Lower leg skin (tissue), 4 donors: Measurements from ENCODE around the gene NEK4. TPM values are rescaled to one million over a fixed set of nuclear protein-coding genes. Genes with fewer than 3 reads are reported as not detected.
A peak's percentile ranks its signal among the peaks of the same experiment; 100 is the strongest.

Experiments
- DNase-seq, 2 donors: peaks; one replicate each; pipeline ENCODE4 v3.0.0-alpha.2; 2019; ENCODE audit warnings: low spot score in 2 of 2
- H3K4me3 ChIP-seq: fragments of 200-600 bp; sonication (generic); 2 replicates; pipeline ENCODE4 v1.5.1; 2017; ENCODE audit warnings: mild to moderate bottlenecking, low read depth; ENCODE audit not compliant: poor library complexity, severe bottlenecking
- POLR2A ChIP-seq, 2 donors: fragments of 450-650 bp; IDR thresholded peaks; one replicate each; pipeline ENCODE4 v1.6.1; 2016 to 2017; ENCODE audit warnings: antibody characterized with exemption in 2 of 2, mild to moderate bottlenecking in 1 of 2, moderate library complexity in 1 of 2
- WGBS, 2 donors: methylation state at CpG; one replicate each; pipeline ENCODE4 v1.1.5; 2018; 5-methylcytosine and 5-hydroxymethylcytosine counted together
- intact Hi-C: fragments of 100-400 bp; cut with DNase I; formaldehyde crosslinking; loops from one replicate; pipeline ENCODE4 v1.15.0; 2023; ENCODE audit warnings: low total_unique reads
- total RNA-seq, 4 donors: library from RNA; depleted of rRNA; stranded (reverse); fragments of >200 nt; gene quantifications; one replicate each; pipeline ENCODE4 v1.1.0, GENCODE V29; 2016
- TF ChIP-seq, protein P1 (sequence below), 3 donors: fragments of 450-650 bp; IDR thresholded peaks; one replicate each; pipeline ENCODE4 v1.5.1; 2016; ENCODE audit warnings: antibody characterized with exemption in 3 of 3, mild to moderate bottlenecking in 3 of 3, moderate library complexity in 2 of 3

Gene NEK4
- total RNA-seq, 4 donors from 2014 or later, result 9.2 to 15.9 (median 12.7) TPM

DNA sequence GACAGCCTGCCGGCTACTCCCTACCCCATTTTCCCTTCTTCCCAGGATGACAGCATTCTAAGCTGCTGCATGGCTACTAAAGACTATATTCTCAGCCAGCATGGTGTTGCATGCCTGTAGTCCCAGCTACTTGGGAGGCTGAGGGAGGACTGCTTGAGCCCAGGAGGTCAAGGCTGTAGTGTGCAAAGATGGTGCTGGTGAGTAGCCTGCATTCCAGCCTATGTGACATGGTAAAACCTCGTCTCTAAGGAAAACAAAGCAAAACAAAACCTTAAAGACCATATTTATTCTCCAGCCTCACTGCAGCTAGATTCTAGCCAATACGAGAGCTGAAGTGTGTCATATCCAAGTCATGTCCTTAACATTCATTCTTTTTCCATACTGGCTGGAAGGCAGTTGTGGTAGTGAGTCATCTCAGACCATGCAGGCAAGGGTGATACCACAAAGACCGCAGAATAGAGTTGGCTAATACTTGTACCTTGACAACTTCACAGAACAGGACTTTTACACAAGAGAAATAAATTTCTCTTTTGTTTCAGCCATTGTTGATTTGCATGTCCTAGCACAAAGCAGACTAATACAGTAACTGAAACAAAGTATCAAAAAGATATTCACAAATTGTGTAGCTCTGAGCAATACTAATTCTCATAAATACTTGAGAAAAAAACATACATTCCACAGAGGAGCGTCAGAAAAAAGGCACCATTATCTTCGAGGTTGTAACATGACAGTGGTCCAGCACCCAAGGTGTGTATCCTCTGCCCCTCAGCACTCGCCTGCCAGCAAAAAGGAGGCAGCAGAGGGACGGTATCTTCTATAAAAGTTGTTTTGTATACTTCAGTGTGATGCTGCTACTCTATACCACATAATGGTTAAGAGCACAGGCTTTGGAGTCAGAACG lies 99.9 kb downstream of the NEK4 start:
- peak in 1 of 2 donors; percentile 27 for DNase-seq
- WGBS, 2 donors, result 57 to 59% methylated on average over 9 of the region's 9 CpGs
- intact Hi-C loops, result no loop called here
- TF ChIP-seq POLR2A (IDR thresholded peaks at IDR 0.05), result no peak
- TF ChIP-seq, protein P1, sequence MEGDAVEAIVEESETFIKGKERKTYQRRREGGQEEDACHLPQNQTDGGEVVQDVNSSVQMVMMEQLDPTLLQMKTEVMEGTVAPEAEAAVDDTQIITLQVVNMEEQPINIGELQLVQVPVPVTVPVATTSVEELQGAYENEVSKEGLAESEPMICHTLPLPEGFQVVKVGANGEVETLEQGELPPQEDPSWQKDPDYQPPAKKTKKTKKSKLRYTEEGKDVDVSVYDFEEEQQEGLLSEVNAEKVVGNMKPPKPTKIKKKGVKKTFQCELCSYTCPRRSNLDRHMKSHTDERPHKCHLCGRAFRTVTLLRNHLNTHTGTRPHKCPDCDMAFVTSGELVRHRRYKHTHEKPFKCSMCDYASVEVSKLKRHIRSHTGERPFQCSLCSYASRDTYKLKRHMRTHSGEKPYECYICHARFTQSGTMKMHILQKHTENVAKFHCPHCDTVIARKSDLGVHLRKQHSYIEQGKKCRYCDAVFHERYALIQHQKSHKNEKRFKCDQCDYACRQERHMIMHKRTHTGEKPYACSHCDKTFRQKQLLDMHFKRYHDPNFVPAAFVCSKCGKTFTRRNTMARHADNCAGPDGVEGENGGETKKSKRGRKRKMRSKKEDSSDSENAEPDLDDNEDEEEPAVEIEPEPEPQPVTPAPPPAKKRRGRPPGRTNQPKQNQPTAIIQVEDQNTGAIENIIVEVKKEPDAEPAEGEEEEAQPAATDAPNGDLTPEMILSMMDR (IDR thresholded peaks at IDR 0.05), result no peak
- H3K4me3 ChIP-seq, result no peak overlapping the region

DNA sequence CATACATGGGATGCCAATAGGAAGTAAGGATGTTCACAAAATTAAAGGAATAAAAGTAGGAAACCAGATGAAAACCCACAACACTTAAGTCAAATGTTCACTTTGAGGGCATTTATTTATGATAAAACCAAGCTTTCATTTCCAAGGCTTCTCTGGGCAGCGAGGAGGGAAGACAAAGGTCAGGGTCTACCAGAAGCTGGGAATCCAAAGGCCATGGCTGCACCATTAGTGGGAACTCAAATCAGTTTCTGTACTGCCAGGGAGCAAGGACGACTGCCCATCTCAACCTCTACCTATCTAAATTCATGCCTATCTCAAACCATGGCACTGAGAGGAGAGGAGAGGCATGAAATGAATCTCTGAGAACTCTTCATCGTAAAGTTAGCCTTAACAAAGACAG lies 107.6 kb downstream of the NEK4 start:
- DNase-seq, result no peak
- WGBS, 2 donors, result 93 to 96% methylated on average over 3 of the region's 3 CpGs
- intact Hi-C loops, result no loop called here

DNA sequence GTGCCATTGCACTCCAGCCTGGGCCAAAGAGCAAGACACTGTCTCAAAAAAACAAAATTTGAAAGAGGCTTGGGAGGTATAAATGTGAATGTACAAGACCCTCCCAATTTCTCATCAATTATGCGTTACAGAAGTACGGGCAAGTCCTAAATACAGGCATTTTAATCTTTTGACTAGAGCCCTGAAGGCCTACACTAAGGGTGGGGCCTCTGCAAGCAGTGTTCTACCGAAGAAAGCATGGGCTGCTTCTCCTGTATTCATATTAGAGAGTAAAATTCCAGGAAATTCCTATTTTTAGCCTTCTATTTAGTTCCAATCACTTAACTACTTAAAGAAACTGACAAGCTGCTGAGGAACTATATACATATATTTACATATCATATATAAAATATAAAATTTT lies 110.7 kb downstream of the NEK4 start:
- H3K4me3 ChIP-seq, result no peak overlapping the region
- DNase-seq, result no peak
- TF ChIP-seq POLR2A (IDR thresholded peaks at IDR 0.05), result no peak
- TF ChIP-seq, protein P1 (IDR thresholded peaks at IDR 0.05), result no peak
- intact Hi-C loops, result no loop called here
- 83 to 88% methylated on average over 3 of the region's 3 CpGs for WGBS, 2 donors

More for the DNA sequence above, 107.6 kb downstream of the NEK4 start:
- no peak overlapping the region for H3K4me3 ChIP-seq
- no peak for TF ChIP-seq POLR2A (IDR thresholded peaks at IDR 0.05)

Other genes starting within 250 kb of the NEK4 start
- gene NT5DC2, start 237.1 kb downstream of the NEK4 start, total RNA-seq, result 10 to 100 TPM; 40.3 to 61.4 (median 48.0) TPM
- 10 to 100 TPM in 2 of 4 donors, 1 to 10 TPM in 2; 1.3 to 29.5 (median 6.3) TPM for gene UQCC5, start 234.3 kb downstream of the NEK4 start, total RNA-seq
- gene PBRM1, start 85.0 kb downstream of the NEK4 start, total RNA-seq, result 10 to 100 TPM; 51.6 to 78.7 (median 74.0) TPM
- 100 to 1,000 TPM in 1 of 4 donors, 10 to 100 TPM in 3; 79.3 to 111 (median 86.4) TPM for gene GNL3, start 84.9 kb downstream of the NEK4 start, total RNA-seq
- 10 to 100 TPM; 27.4 to 41.9 (median 35.9) TPM for gene GLT8D1, start 65.1 kb downstream of the NEK4 start, total RNA-seq
- 100 to 1,000 TPM in 2 of 4 donors, 10 to 100 TPM in 2; 80.4 to 134 (median 101) TPM for gene SPCS1, start 64.8 kb downstream of the NEK4 start, total RNA-seq
- gene ITIH1, start 6.7 kb upstream of the NEK4 start, total RNA-seq, result under 1 TPM in 1 of 4 donors, not detected in 3; 0.39 TPM
- 10 to 100 TPM in 1 of 4 donors, 1 to 10 TPM in 1, under 1 TPM in 2; 0.17 to 19.3 (median 0.97) TPM for gene ITIH3, start 23.9 kb upstream of the NEK4 start, total RNA-seq
- gene ITIH4, start 59.7 kb upstream of the NEK4 start, total RNA-seq, result 1 to 10 TPM in 3 of 4 donors, under 1 TPM in 1; 0.38 to 3.6 (median 2.5) TPM
- 10 to 100 TPM in 1 of 4 donors, 1 to 10 TPM in 3; 5.5 to 13.1 (median 7.9) TPM for gene MUSTN1, start 64.1 kb upstream of the NEK4 start, total RNA-seq
- 10 to 100 TPM; 12.7 to 20.7 (median 16.1) TPM for gene STIMATE, start 126.6 kb upstream of the NEK4 start, total RNA-seq